HepG2 (cell line): ENCODE measurements around the gene KCNIP3. TPM values are rescaled to one million over a fixed set of nuclear protein-coding genes. Genes with fewer than 3 reads are reported as not detected.
A peak's percentile ranks its signal among the peaks of the same experiment; 100 is the strongest.

Experiments
- CBX5 ChIP-seq: sonication (generic); formaldehyde crosslinking; IDR thresholded peaks from 2 replicates; pipeline ENCODE4 v1.4.0; 2020; ENCODE audit warnings: missing genetic modification reagents, borderline replicate concordance
- CC2D1A ChIP-seq: sonication (generic); formaldehyde crosslinking; IDR thresholded peaks from 2 replicates; pipeline ENCODE4 v1.8.1; 2023; ENCODE audit warnings: mild to moderate bottlenecking, missing genetic modification reagents
- ELK4 ChIP-seq: sonication (generic); formaldehyde crosslinking; IDR thresholded peaks from 2 replicates; pipeline ENCODE4 v1.9.0; 2021; ENCODE audit warnings: missing genetic modification reagents, borderline replicate concordance
- FOXP1 ChIP-seq, 2 experiments: fragments of 450-650 bp in 1 of 2; IDR thresholded peaks; 2 replicates each; pipeline ENCODE4 v1.6.1; 2017 to 2018; ENCODE audit warnings: antibody characterized with exemption in 1 of 2
- HHEX ChIP-seq: IDR thresholded peaks from 2 replicates; pipeline ENCODE4 v1.6.1; 2016; ENCODE audit warnings: control low read depth
- HNF1B ChIP-seq: sonication (generic); formaldehyde crosslinking; IDR thresholded peaks from 2 replicates; pipeline ENCODE4 v1.5.1; 2020; ENCODE audit warnings: mild to moderate bottlenecking, moderate library complexity, missing genetic modification reagents
- NR2F1 ChIP-seq, 2 experiments: fragments of 450-650 bp in 1 of 2; formaldehyde crosslinking in 1 of 2; IDR thresholded peaks; 2 replicates each; pipeline versions ENCODE4 v1.5.0 to v1.6.1; 2016 to 2020; ENCODE audit warnings: mild to moderate bottlenecking in 1 of 2, missing compliant biosample characterization in 1 of 2, missing genetic modification reagents in 1 of 2, moderate library complexity in 1 of 2
- THRA ChIP-seq: sonication (generic); formaldehyde crosslinking; IDR thresholded peaks from 2 replicates; pipeline ENCODE4 v1.4.0; 2020; ENCODE audit warnings: missing genetic modification reagents, borderline replicate concordance
- U2AF1 ChIP-seq: fragments of 200-400 bp; formaldehyde crosslinking; optimal IDR thresholded peaks from 2 replicates; pipeline ENCODE3; 2017; ENCODE audit warnings: mild to moderate bottlenecking, low read depth, low read length
- ZBTB33 ChIP-seq: sonication (generic); formaldehyde crosslinking; IDR thresholded peaks from 2 replicates; pipeline ENCODE4 v1.4.0; 2020; ENCODE audit warnings: missing genetic modification reagents
- ZNF280D ChIP-seq: sonication (generic); formaldehyde crosslinking; IDR thresholded peaks from 2 replicates; pipeline ENCODE4 v1.5.1; 2020; ENCODE audit warnings: mild to moderate bottlenecking, missing genetic modification reagents
- ZNF816 ChIP-seq: sonication (generic); formaldehyde crosslinking; IDR thresholded peaks from 2 replicates; pipeline ENCODE4 v1.8.0; 2022; ENCODE audit warnings: missing genetic modification reagents, mild to moderate bottlenecking, borderline replicate concordance
- ZSCAN12 ChIP-seq: sonication (generic); formaldehyde crosslinking; IDR thresholded peaks from 2 replicates; pipeline ENCODE4 v1.9.0; 2021; ENCODE audit warnings: mild to moderate bottlenecking, missing genetic modification reagents
- polyA plus RNA-seq, 8 experiments: library from polyadenylated mRNA; depleted of rRNA in 3 of 8; stranded (reverse) in 7 of 8; unstranded in 1 of 8; fragments of >200 nt; fragmentation: Illumina TruSeq in 4 of 8; extraction: Trizol in 4 of 8; gene quantifications; 2 replicates each; pipeline versions ENCODE4 v1.2.1 to v1.2.3, GENCODE V29; 2011 to 2016; ENCODE audit warnings: low read depth in 4 of 8, missing spikeins in 1 of 8, mixed read lengths in 1 of 8; ENCODE audit not compliant: insufficient read depth in 1 of 8
- total RNA-seq, 5 experiments: library from RNA; depleted of rRNA; stranded (reverse); fragments of >200 nt; fragmentation: Illumina TruSeq; extraction: Trizol; gene quantifications; 2 replicates each; pipeline ENCODE4 v1.2.3, GENCODE V29; 2016; ENCODE audit warnings: low read depth in 1 of 5

KCNIP3 gene
- total and polyA plus RNA-seq, 2 of the 13 experiments (the other 11 are each of a cell fraction or from before 2014, with no cell fraction given) = not detected

- TF ChIP-seq ZNF280D (CRISPR knock-in tag) = no peak
- no peak for TF ChIP-seq CC2D1A (CRISPR knock-in tag)
- TF ChIP-seq FOXP1 (IDR thresholded peaks at IDR 0.05) = no peak
- TF ChIP-seq FOXP1 (CRISPR knock-in tag; IDR thresholded peaks at IDR 0.05) = peak; percentile 35; the same call in 1 of the 2 replicates
- peak; percentile 90 to 95 for TF ChIP-seq NR2F1 (CRISPR knock-in tag; IDR thresholded peaks at IDR 0.05)
- TF ChIP-seq THRA (CRISPR knock-in tag) = peak; percentile 43; the same call in 1 of the 2 replicates
- TF ChIP-seq ELK4 = no peak
- no peak for TF ChIP-seq U2AF1
- TF ChIP-seq HNF1B (CRISPR knock-in tag) = peak; percentile 82
- 0 out of 2 replicates have a peak, but pooled peaks have one; percentile 10 for TF ChIP-seq ZBTB33
- TF ChIP-seq ZSCAN12 = no peak
- no peak for TF ChIP-seq ZNF816
- peak; percentile 54; the same call in 1 of the 2 replicates for TF ChIP-seq HHEX (CRISPR knock-in tag)
- TF ChIP-seq CBX5 = peak; percentile 74; the same call in 1 of the 2 replicates
Observed at GRCh38 chr2:95390272-95390880, 93.2 kb downstream of the KCNIP3 start (continued).
